Caco-2 (cell line): ENCODE data around the gene NUP133. TPM values are rescaled to one million over a fixed set of nuclear protein-coding genes. Genes with fewer than 3 reads are reported as not detected.
"Not testable (repeated sequence)": the region's sequence is repeated elsewhere in the genome, so short reads cannot be mapped to it uniquely, and the experiment has no call there.

Source experiments
- BruUV-seq: library from RNA; stranded (reverse); fragments of 400-500 nt; replicated peaks from 2 replicates; lab custom pipeline; 2021; lab: Mats Ljungman, UMichigan
- CTCF ChIA-PET: fragments of 300-600 bp; sonication (Branson Sonifier 250); formaldehyde crosslinking; loops from one replicate; lab custom pipeline; 2022; ENCODE audit warnings: antibody characterized with exemption; lab: Charles Lee
- POLR2A ChIA-PET: fragments of 300-600 bp; sonication (Branson Sonifier 250); formaldehyde crosslinking; loops from one replicate; lab custom pipeline; 2022; ENCODE audit warnings: antibody characterized with exemption; lab: Charles Lee
- DNase-seq, 2 experiments: peaks; one replicate each; pipeline versions ENCODE4 v3.0.0 to v3.0.0-alpha.2; 2020 to 2022
- H3K27me3 ChIP-seq: replicated peaks from 2 replicates; pipeline ENCODE4 v1.6.0; 2011; ENCODE audit warnings: low read length; ENCODE audit not compliant: control insufficient read depth, insufficient read depth
- H3K36me3 ChIP-seq: 2 replicates; pipeline ENCODE4 v1.5.1; 2011; ENCODE audit warnings: low read length; ENCODE audit not compliant: control insufficient read depth, insufficient read depth
- H3K4me1 ChIP-seq: fragments of 250-450 bp; sonication (Bioruptor Pico); 2 replicates; pipeline ENCODE4 v1.5.1; 2020; ENCODE audit warnings: mild to moderate bottlenecking
- H3K4me3 ChIP-seq: 2 replicates; pipeline ENCODE4 v1.5.1; 2011; ENCODE audit warnings: low read depth, mild to moderate bottlenecking, control low read depth, low read length
- H3K9me3 ChIP-seq: fragments of 250-450 bp; sonication (Bioruptor Pico); 2 replicates; pipeline ENCODE4 v1.5.1; 2020; ENCODE audit warnings: mild to moderate bottlenecking, moderate library complexity
- H3K27ac Mint-ChIP-seq: one replicate; pipeline ENCODE4 v1.8.0; 2022; ENCODE audit warnings: mixed read lengths; ENCODE audit not compliant: unreplicated experiment
- H3K27me3 Mint-ChIP-seq: one replicate; pipeline ENCODE4 v1.8.0; 2022; ENCODE audit warnings: mixed read lengths; ENCODE audit not compliant: insufficient read depth, unreplicated experiment
- H3K36me3 Mint-ChIP-seq: one replicate; pipeline ENCODE4 v1.8.0; 2022; ENCODE audit warnings: mild to moderate bottlenecking, mixed read lengths; ENCODE audit not compliant: insufficient read depth, unreplicated experiment
- H3K4me1 Mint-ChIP-seq: one replicate; pipeline ENCODE4 v1.8.0; 2022; ENCODE audit warnings: low read depth, mixed read lengths; ENCODE audit not compliant: unreplicated experiment
- H3K4me3 Mint-ChIP-seq: one replicate; pipeline ENCODE4 v1.8.0; 2022; ENCODE audit warnings: mild to moderate bottlenecking, moderate library complexity, mixed read lengths; ENCODE audit not compliant: unreplicated experiment
- H3K9me3 Mint-ChIP-seq: one replicate; pipeline ENCODE4 v1.8.0; 2022; ENCODE audit warnings: mixed read lengths; ENCODE audit not compliant: unreplicated experiment
- intact Hi-C: fragments of 100-400 bp; cut with micrococcal nuclease; formaldehyde crosslinking; loops from one replicate; pipeline ENCODE4 v1.10.0; 2022; ENCODE audit not compliant: unreplicated experiment
- total RNA-seq: library from RNA; stranded (reverse); gene quantifications from 2 replicates; pipeline ENCODE4 v1.2.3, GENCODE V29; 2022
- TF ChIP-seq, protein P1 (sequence below), 2 experiments: fragments of 200-600 bp in 1 of 2; IDR thresholded peaks; 1 replicate in 1 of 2; 2 replicates in 1 of 2; pipeline versions ENCODE4 v1.5.1 to v1.8.0; 2011 to 2022; ENCODE audit warnings: antibody characterized with exemption in 1 of 2, control low read depth in 1 of 2, inconsistent platforms in 1 of 2, low read depth in 1 of 2, low read length in 1 of 2, mild to moderate bottlenecking in 1 of 2, moderate library complexity in 1 of 2; ENCODE audit not compliant: insufficient read depth in 1 of 2, severe bottlenecking in 1 of 2, unreplicated experiment in 1 of 2

The NUP133 gene
- total RNA-seq, 1 experiment from 2014 or later, result 54.5 TPM

DNA sequence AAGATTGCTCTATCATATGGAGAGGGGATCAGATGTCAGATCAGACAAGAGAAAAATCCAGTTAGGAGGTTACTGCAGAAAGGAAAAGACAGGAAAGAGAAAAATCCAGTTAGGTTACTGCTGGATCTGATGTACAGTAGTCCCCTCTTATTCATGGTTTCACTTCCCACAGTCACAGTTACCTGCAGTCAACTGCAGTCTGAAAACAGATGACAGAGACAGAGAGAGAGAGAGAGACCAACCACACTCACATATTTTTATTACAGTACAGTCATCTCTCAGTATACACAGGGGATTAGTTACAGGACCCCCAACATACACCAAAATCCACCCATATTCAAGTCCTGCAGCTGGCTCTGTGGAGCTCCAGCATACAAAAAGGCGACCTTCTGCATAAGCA, 29.3 kb downstream of the NUP133 start:
- DNase-seq, result no peak
- no peaks in the 10 kb centered on the region for H3K9me3 ChIP-seq
- peaks cover 84% of the 10 kb centered on the region for H3K36me3 Mint-ChIP-seq
- H3K4me1 ChIP-seq, result no peaks in the 10 kb centered on the region
- peaks cover 7% of the 10 kb centered on the region for H3K4me1 Mint-ChIP-seq
- no peaks in the 10 kb centered on the region for H3K27me3 Mint-ChIP-seq
- H3K27me3 ChIP-seq, result no peaks in the 10 kb centered on the region
- no peaks in the 10 kb centered on the region for H3K9me3 Mint-ChIP-seq
- intact Hi-C loops, result no loop called here
- ChIA-PET CTCF (no interaction called here), POLR2A (no interaction called here)
- H3K27ac Mint-ChIP-seq, result no peak overlapping the region
- H3K4me3 ChIP-seq, result no peak overlapping the region
- H3K4me3 Mint-ChIP-seq, result no peak overlapping the region
- no TSS peak for BruUV-seq
- TF ChIP-seq, protein P1, sequence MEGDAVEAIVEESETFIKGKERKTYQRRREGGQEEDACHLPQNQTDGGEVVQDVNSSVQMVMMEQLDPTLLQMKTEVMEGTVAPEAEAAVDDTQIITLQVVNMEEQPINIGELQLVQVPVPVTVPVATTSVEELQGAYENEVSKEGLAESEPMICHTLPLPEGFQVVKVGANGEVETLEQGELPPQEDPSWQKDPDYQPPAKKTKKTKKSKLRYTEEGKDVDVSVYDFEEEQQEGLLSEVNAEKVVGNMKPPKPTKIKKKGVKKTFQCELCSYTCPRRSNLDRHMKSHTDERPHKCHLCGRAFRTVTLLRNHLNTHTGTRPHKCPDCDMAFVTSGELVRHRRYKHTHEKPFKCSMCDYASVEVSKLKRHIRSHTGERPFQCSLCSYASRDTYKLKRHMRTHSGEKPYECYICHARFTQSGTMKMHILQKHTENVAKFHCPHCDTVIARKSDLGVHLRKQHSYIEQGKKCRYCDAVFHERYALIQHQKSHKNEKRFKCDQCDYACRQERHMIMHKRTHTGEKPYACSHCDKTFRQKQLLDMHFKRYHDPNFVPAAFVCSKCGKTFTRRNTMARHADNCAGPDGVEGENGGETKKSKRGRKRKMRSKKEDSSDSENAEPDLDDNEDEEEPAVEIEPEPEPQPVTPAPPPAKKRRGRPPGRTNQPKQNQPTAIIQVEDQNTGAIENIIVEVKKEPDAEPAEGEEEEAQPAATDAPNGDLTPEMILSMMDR (IDR thresholded peaks at IDR 0.05; ENCODE audit: insufficient read depth in 1 of 2, low read depth in 1 of 2, low read length in 1 of 2, severe bottlenecking in 1 of 2, unreplicated experiment in 1 of 2), result no peak
- no peaks in the 10 kb centered on the region; the same call in 1 of the 2 replicates for H3K36me3 ChIP-seq

- H3K9me3 Mint-ChIP-seq, H3K4me3 Mint-ChIP-seq, intact Hi-C loops, H3K27ac Mint-ChIP-seq, H3K4me1 ChIP-seq, CTCF ChIA-PET, DNase-seq, H3K36me3 ChIP-seq, H3K4me3 ChIP-seq, H3K9me3 ChIP-seq, H3K4me1 Mint-ChIP-seq, POLR2A ChIA-PET, H3K27me3 Mint-ChIP-seq, BruUV-seq, H3K27me3 ChIP-seq: not testable (repeated sequence)
- H3K36me3 Mint-ChIP-seq, result peaks cover 64% of the 10 kb centered on the region
Measured at GRCh38 chr1:229475859-229476258, 32.3 kb downstream of the NUP133 start.

- no peak overlapping the region for H3K27ac Mint-ChIP-seq
- intact Hi-C loops, result no loop called here
- H3K27me3 Mint-ChIP-seq, result no peaks in the 10 kb centered on the region
- Histone ChIP-seq H3K4me1 (no peaks in the 10 kb centered on the region), H3K4me3 (no peak overlapping the region), H3K9me3 (no peaks in the 10 kb centered on the region), H3K27me3 (no peaks in the 10 kb centered on the region), H3K36me3 (peaks cover 1% of the 10 kb centered on the region; the same call in 1 of the 2 replicates)
- no peak overlapping the region for H3K4me3 Mint-ChIP-seq
- peaks cover 4% of the 10 kb centered on the region for H3K4me1 Mint-ChIP-seq
- TF ChIP-seq, protein P1 (IDR thresholded peaks at IDR 0.05; ENCODE audit: insufficient read depth in 1 of 2, low read depth in 1 of 2, low read length in 1 of 2, severe bottlenecking in 1 of 2, unreplicated experiment in 1 of 2), result no peak
- no peaks in the 10 kb centered on the region for H3K9me3 Mint-ChIP-seq
- CTCF ChIA-PET, result no interaction called here
- no peak for DNase-seq
- POLR2A ChIA-PET, result no interaction called here
- BruUV-seq, result no TSS peak
- peaks cover 70% of the 10 kb centered on the region for H3K36me3 Mint-ChIP-seq
Measured at GRCh38 chr1:229474509-229474908, 33.6 kb downstream of the NUP133 start.

- BruUV-seq, result no TSS peak
- ChIA-PET CTCF (no interaction called here), POLR2A (no interaction called here)
- Mint-ChIP-seq H3K4me1 (no peaks in the 10 kb centered on the region), H3K27ac (no peak overlapping the region), H3K27me3 (no peaks in the 10 kb centered on the region), H3K4me3 (no peak overlapping the region), H3K9me3 (no peaks in the 10 kb centered on the region), H3K36me3 (peaks cover 62% of the 10 kb centered on the region)
- Histone ChIP-seq H3K36me3 (peaks cover 1% of the 10 kb centered on the region; the same call in 1 of the 2 replicates), H3K27me3 (no peaks in the 10 kb centered on the region), H3K4me3 (no peak overlapping the region), H3K9me3 (no peaks in the 10 kb centered on the region), H3K4me1 (no peaks in the 10 kb centered on the region)
- DNase-seq, result no peak
- TF ChIP-seq, protein P1 (IDR thresholded peaks at IDR 0.05; ENCODE audit: insufficient read depth in 1 of 2, low read depth in 1 of 2, low read length in 1 of 2, severe bottlenecking in 1 of 2, unreplicated experiment in 1 of 2), result no peak
- intact Hi-C loops, result no loop called here
Measured at GRCh38 chr1:229471175-229471574, 37.0 kb downstream of the NUP133 start.
